Muscle layer of colon (tissue), 2 donors: ENCODE measurements around the gene VPS39.

Source experiments
- H3K27ac ChIP-seq: one replicate; pipeline ENCODE4 v1.7.0; 2013; ENCODE audit warnings: low read depth, mild to moderate bottlenecking, low read length, moderate library complexity
- H3K27me3 ChIP-seq, 2 donors: one replicate each; pipeline ENCODE4 v1.7.0; 2013; ENCODE audit warnings: low read length in 2 of 2, mild to moderate bottlenecking in 2 of 2; ENCODE audit not compliant: insufficient read depth in 2 of 2, control insufficient read depth in 1 of 2
- H3K36me3 ChIP-seq: one replicate; pipeline ENCODE4 v1.7.0; 2013; ENCODE audit warnings: mild to moderate bottlenecking, low read length; ENCODE audit not compliant: insufficient read depth
- H3K4me1 ChIP-seq: one replicate; pipeline ENCODE4 v1.7.0; 2013; ENCODE audit warnings: mild to moderate bottlenecking, low read length; ENCODE audit not compliant: insufficient read depth
- H3K4me3 ChIP-seq, 2 donors: one replicate each; pipeline ENCODE4 v1.7.0; 2013; ENCODE audit warnings: low read length in 2 of 2, low read depth in 1 of 2, mild to moderate bottlenecking in 1 of 2, moderate library complexity in 1 of 2
- H3K9ac ChIP-seq: one replicate; pipeline ENCODE4 v1.7.0; 2013; ENCODE audit warnings: low read length
- H3K9me3 ChIP-seq: one replicate; pipeline ENCODE4 v1.7.0; 2013; ENCODE audit warnings: mild to moderate bottlenecking, low read length
- donor health status: abdominal sarcoma.
- donor health status: Adenocarcinoma of cecum.

VPS39 gene

DNA sequence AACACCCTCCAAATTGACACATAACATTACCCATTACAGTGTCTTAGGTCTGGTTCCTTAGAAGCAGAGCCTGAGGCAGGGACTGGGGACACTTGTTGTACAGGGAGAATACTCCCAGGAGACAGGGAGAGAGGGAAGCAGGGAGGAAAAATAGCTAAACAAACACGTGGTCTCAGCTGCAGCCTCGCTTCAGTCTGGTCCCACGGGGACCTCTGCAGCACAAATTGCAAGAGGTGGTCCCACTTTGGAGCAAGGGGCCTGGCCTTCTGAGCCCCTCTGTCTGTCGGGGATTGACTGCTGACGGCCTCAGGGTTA, 88.7 kb downstream of the VPS39 start:
- H3K27ac ChIP-seq = no peak overlapping the region
- H3K36me3 ChIP-seq = no peaks in the 10 kb centered on the region
- no peak overlapping the region for H3K9ac ChIP-seq
- no peak overlapping the region for H3K4me3 ChIP-seq
- H3K27me3 ChIP-seq = no peaks in the 10 kb centered on the region
- no peaks in the 10 kb centered on the region for H3K9me3 ChIP-seq
- no peaks in the 10 kb centered on the region for H3K4me1 ChIP-seq

GRCh38 chr15:42118650-42119445, 89.3 kb downstream of the VPS39 start:
- no peaks in the 10 kb centered on the region for H3K4me1 ChIP-seq
- H3K27me3 ChIP-seq = no peaks in the 10 kb centered on the region
- H3K4me3 ChIP-seq = no peak overlapping the region
- H3K9ac ChIP-seq = no peak overlapping the region
- no peaks in the 10 kb centered on the region for H3K36me3 ChIP-seq
- H3K27ac ChIP-seq = no peak overlapping the region
- no peaks in the 10 kb centered on the region for H3K9me3 ChIP-seq

- no peaks in the 10 kb centered on the region for H3K27me3 ChIP-seq
- H3K9ac ChIP-seq = no peak overlapping the region
- no peaks in the 10 kb centered on the region for H3K36me3 ChIP-seq
- H3K4me1 ChIP-seq = no peaks in the 10 kb centered on the region
- no peak overlapping the region for H3K27ac ChIP-seq
- H3K9me3 ChIP-seq = no peaks in the 10 kb centered on the region
- no peak overlapping the region for H3K4me3 ChIP-seq
Observed at GRCh38 chr15:42111924-42112323, 96.2 kb downstream of the VPS39 start.

DNA sequence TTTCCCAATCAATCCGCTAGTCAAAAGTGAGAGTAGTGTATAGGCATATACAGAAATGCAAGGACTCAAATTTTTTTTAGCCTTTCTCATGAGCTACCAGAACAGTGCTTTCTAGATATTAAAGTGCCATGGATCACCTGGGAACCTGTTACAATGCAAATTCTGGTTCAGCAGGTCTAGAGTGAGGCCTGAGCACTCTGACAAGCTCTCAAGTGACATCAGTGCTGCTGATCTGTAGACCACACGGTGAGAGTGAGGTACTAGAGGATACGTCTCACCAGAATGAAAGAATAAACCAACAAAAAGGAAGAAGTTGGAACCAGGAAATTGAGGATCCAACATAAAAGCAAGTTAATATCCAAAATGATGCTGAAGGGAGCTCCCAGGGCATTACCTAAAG, 97.7 kb downstream of the VPS39 start:
- H3K4me1 ChIP-seq = no peaks in the 10 kb centered on the region
- no peaks in the 10 kb centered on the region for H3K36me3 ChIP-seq
- H3K9me3 ChIP-seq = no peaks in the 10 kb centered on the region
- H3K9ac ChIP-seq = no peak overlapping the region
- no peak overlapping the region for H3K27ac ChIP-seq
- H3K4me3 ChIP-seq = no peak overlapping the region
- no peaks in the 10 kb centered on the region for H3K27me3 ChIP-seq

GRCh38 chr15:42108806-42109205, 99.3 kb downstream of the VPS39 start:
- no peaks in the 10 kb centered on the region for H3K9me3 ChIP-seq
- no peak overlapping the region for H3K4me3 ChIP-seq
- no peaks in the 10 kb centered on the region for H3K27me3 ChIP-seq
- H3K9ac ChIP-seq = no peak overlapping the region
- H3K36me3 ChIP-seq = no peaks in the 10 kb centered on the region
- H3K4me1 ChIP-seq = no peaks in the 10 kb centered on the region
- H3K27ac ChIP-seq = no peak overlapping the region
